T-helper 1 cell (primary cell): ENCODE results near the gene HPCA.
A peak's percentile ranks its signal among the peaks of the same experiment; 100 is the strongest.
"Not testable (repeated sequence)": the region's sequence is repeated elsewhere in the genome, so short reads cannot be mapped to it uniquely, and the experiment has no call there.

Experiments used
- DNase-seq, 5 donors: peaks; one replicate each; pipeline ENCODE4 v3.0.0-alpha.2; 2012 to 2020

Gene HPCA

DNA sequence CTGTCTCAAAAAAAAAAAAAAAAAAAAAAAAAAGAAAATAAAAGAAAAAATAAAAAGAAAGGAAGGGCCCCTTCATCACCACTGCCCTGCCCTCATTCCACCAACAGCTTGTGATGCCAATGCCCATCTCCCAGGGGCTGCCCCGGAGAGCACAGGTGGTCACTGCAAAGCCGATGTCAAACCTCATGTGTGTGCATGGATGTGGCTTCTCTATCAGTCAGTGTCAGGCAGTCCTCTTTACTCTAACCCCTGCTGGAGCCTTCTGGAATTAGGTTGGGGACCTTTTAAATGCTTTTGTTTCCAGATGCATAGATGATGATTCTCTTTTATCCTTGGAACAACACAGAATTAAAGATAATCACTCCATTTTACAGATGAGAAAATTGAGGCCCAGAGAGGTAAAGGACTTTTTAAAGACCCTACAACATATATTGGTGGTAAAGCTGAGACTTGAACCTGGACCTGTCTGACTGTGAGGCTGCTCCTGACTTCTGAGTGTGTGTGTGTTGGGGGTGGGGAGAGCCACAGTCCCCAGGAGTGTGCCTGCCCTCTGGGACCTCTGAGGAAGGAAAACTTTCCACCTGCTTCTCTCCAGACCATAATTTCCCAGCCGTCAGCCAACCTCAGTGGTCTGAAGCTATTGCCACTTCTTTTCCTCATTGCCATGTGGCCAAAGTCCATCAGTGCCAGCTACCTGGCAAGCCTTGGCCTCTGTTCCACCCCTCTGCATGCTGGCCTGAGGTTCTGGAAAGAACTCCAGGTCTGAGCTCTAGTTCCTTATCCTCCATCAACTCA lies 17.9 kb downstream of the HPCA start:
- DNase-seq, result no peak

DNA sequence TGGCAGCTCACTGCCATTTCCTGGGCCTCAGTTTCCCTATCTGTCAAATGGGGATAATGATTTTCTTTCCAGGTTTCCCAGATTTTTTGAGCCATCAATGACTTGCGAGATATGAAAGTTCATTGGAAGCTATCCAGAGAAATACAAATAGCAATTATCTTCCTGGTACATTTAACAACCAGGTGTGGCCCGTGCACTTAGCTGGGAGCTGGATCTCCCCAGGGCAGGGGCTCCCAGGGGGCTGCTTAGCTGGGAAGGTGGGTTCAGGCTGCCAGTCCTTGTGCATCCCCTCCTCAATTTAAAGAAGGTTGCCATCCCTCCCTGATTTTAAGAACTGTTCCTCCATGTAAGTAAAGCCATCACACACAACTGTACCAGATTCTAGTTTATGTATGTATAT lies 18.5 kb downstream of the HPCA start:
- DNase-seq, result no peak

DNA sequence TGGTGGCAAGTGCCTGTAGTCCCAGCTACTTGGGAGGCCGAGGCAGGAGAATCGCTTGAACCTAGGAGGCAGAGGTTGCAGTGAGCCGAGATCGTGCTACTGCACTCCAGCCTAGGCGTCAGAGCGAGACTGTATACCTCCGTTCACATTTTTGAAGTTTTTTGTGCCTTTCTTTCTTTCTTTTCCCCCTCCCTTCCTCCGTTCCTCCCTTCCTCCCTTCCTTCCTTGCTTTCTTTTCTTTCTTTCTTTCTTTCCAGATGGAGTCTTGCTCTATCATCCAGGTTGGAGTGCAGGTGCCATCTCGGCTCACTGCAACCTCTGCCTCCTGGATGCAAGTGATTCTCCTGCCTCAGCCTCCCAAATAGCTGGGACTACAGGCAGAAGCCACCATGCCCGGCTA lies 19.3 kb downstream of the HPCA start:
- not testable (repeated sequence) for DNase-seq

DNA sequence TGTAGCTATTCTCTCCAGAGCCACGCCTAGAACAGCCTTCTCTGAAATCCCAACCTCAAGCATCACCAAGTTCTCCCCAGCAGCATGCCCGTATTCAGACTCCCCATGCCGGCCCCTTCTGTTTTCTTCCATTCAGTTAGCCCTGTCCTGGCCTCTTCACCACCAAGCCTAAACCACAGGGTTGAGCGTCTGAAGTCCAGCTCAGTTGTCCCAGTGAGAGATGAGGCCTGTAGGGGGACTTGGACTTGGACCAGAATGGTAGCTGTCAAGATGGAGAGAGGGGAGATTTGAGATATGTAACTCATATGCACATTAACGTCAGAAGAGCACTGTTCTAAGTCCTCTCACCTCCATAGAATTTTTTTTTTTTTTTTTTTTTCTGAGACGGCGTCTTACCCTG lies 20.4 kb downstream of the HPCA start:
- no peak for DNase-seq

GRCh38 chr1:32907435-32907834 lies 21.1 kb downstream of the HPCA start:
- DNase-seq, result no peak

GRCh38 chr1:32910319-32910718 lies 24.0 kb downstream of the HPCA start:
- DNase-seq, result no peak

DNA sequence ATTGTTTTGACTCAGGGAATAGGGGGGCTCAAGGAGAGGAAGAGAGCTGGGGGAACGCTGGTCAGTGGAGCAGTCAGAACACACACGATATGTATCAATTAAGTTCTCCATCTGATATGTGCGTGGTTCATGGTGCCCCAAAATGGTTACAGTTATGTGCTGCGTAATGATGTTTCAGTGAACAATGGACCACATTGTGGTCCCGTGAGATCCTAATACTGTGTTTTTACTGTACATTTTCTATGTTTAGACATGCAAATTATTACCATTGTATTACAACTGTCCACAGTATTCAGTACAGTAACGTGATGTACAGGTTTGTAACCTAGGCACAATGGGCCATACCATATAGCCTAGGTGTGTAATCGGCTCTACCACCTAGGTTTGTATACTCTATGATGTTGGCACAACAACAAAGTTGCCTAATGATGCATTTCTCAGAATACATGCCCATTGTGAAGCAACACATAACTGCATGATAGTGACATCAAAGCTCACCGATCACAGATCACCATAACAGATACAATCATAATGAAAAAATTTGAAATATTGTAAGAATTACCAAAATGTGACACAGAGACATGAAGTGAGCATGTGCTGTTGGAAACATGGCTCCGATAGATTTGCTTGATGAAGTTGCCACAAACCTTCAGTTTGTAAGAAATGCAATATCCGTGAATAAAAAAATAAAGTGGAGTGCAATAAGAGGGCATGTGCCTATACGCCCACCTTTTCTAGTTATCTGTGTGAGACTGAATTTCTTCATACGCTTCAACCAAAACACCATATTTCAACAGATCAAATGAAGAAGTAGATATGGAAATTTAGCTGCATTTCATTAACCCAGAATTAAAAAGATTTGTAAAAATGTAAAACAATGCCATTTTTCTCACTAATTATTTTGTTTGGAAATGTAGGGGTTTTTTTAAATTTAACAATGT lies 29.7 kb downstream of the HPCA start:
- no peak for DNase-seq

- DNase-seq, result peak in 1 of 5 donors; percentile 22
These were observed 31.2 kb downstream of the HPCA start for GRCh38 chr1:32917521-32917920.

- DNase-seq, result no peak
These were observed 31.9 kb downstream of the HPCA start for GRCh38 chr1:32918179-32918578.

GRCh38 chr1:32919811-32920733 lies 33.8 kb downstream of the HPCA start:
- no peak for DNase-seq

- no peak for DNase-seq
These were observed 34.5 kb downstream of the HPCA start for GRCh38 chr1:32920833-32921232.

- DNase-seq, result peak in 1 of 5 donors; percentile 8
These were observed 38.6 kb downstream of the HPCA start for GRCh38 chr1:32924881-32925344.

DNA sequence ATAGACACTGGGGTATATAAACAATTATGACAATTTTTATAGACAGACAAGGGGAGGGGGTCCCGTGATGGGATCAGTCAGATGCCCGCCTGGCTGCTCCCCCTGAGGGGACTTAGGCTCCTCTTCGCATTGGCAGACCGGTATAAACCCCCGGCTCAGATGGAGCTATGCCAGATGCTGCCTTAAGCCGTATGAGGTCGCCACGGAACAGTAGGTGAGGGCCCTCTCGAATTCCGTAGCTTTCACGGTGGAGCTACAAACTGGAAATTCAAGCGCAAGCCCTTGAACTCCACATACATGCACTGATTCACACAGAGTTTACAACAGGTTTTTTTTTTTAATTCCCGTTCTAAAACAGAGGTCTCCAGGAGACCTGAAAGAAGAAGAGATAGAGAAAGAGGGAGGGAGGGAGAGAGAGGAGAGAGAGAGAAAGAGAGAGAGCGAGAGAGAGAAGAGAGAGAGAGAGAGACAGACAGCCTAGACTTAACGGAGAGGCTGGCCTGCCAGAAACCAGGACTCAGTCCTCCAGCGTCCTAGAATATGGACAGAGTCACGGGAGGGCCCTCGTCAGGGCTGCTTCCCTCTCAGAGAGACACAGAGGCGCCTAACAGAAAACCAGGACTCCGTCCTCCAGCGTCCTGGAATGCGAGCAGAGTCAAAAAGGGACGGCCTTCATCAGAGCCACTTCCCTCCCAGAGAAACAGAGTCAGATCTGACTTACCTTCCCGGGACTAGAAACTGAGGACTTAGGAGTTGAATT lies 39.3 kb downstream of the HPCA start:
- peak in 1 of 5 donors; percentile 22 for DNase-seq

DNA sequence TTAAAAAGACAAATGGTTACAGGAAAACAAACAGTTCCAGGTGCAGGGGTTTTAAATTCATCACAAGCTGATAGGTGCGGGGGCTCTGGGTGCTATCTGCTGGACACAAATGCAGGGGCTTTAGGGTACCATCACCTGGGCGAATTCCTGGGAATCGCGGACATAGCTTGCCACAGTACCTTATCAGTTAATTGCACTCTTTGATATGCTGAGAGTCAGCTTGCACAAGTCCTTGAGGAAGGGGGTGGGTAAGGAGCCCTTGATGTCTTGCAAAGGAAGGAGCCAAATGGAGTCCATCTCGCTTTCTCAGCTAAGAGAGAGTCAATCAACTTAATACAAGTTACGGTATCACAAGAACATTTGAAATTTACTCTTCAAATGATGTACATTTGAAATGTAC lies 40.3 kb downstream of the HPCA start:
- DNase-seq, result no peak

DNA sequence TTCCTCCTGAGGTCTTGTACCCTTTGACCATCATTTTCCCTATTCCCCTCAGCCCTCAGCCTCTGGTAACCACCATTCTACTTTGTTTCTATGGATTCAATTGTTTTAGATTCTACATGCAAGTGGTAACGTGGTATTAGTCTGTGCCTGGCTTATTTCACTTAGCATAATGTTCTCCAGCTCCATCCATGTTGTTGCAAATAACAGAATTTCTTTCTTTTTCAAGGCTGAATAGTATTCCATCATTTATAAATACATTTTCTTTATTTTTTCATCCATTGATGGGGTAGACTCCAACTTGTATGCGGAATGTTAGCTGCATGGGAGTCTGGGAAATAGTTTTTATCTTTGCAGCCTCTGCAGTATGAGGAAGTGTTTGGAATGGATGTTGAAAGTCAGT lies 41.1 kb downstream of the HPCA start:
- no peak for DNase-seq

- DNase-seq, result no peak
These were observed 42.0 kb downstream of the HPCA start for GRCh38 chr1:32928285-32928684.

- DNase-seq, result no peak
These were observed 42.4 kb downstream of the HPCA start for GRCh38 chr1:32928715-32929114.

GRCh38 chr1:32929366-32929765 lies 43.1 kb downstream of the HPCA start:
- DNase-seq, result no peak

DNA sequence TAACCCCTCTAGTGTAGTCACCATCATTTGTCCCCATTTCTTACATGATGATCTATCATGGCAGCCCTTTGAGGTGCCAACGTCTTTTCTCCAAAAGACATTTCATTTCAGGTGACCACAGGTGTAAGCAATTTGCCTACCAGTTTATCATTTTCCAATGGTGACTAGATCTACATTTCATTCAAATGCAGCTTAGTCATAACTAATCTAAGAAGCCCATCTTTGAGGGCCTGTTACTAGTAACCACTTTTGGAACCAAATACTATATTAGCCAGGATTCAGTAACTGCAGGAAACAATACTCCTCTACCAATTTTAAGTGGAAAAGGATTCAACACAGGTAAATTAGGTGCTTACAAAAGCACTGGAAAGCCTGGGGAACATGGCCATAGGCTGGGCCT lies 45.5 kb downstream of the HPCA start:
- no peak for DNase-seq

DNA sequence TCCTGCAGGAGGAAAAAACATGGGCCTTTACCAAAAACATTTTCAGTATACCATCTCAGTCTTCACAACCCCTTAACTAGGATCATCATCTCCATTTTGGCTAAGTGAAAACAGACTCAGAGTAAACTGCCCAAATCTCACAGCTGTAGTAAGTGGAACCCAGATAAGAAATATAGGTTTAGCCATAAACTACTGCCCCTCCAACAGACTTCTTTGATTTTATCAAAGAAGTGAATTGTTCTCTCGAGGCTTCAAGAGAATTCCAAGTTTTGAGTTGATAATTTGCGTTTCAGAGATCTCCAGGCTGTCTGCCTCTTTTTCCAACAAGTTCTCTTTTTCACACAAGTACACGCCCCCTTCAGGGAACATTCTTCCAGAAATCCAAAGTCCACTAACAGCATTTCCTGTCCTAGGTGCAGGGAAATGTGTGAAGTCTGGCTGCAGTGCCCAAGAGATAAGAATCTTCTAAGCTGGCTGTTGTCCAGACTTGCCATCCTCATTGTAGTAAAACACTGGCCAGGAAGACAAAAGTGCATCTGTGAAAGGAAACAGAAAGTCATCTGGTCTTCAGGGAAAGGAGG lies 47.5 kb downstream of the HPCA start:
- no peak for DNase-seq

- DNase-seq, result no peak
These were observed 48.2 kb downstream of the HPCA start for GRCh38 chr1:32934535-32934934.
